ENCODE results near the gene PDPR. TPM values are rescaled to one million over a fixed set of nuclear protein-coding genes. Genes with fewer than 3 reads are reported as not detected.
"Not testable (repeated sequence)": the region's sequence is repeated elsewhere in the genome, so short reads cannot be mapped to it uniquely, and the experiment has no call there.

The PDPR gene
- total RNA-seq, result 10 to 100 TPM; 20.2 to 25.4 (median 22.8) TPM

DNA sequence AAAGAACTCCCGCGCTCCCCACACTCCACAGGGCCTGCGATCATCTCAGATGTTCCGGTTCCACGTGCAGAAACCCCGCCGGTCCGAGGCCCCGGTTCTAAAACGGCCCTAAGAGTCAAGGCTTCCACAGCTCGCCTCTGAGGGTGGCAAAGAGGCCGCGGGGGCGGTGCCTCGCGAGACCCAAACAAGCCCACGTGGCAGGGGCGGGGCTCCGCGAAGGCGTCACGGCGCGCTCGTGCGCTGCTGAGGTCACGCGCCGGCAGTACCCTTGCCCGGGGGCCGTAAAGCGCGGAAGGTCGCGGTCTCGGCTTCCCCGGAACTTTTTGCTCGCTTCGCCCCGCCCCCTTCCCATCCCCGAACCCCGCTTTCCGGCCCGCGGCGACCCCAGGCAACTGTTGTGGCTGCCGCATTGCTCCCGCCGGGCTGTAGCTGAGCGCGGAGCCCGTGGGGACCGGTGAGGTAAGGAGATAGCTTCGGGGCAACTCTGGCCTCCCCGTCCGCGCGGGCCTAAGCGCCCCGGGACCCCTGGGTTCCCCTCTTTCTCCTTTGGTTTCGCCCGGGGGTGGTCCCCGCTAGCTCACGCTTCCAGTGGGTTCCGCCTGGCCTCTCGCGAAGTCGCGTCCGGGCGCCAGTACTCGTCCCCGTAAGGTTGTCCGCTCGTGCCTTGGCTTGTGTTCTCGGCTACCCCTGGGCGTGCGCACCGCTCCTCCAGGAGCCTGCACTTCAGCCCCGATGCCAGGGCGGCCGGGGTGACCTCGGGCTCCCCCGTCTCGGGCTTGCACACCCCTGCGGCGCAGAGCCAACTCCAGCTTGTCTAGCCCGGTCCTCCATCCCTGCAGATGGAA is at the start of gene PDPR:
PDPR (plus strand) TSS at position 351 of the 845 bp plus-strand sequence. CDS start 6,161 bp downstream, outside the sequence.
- Histone ChIP-seq H3K27ac (peak within 1 kb of the TSS; percentile 87 to 90 (median 89)), H3K4me3 (peak within 1 kb of the TSS; percentile 65 to 94 (median 88)), H3K4me1 (peaks cover 8 to 14% of the 10 kb centered on the region in 2 donors)
- DNase-seq (peak; percentile 89 to 94), ATAC-seq (peak; percentile 94)
- H3K27me3 ChIP-seq; H3K9me3 ChIP-seq; intact Hi-C loops (cut with DNase I; ENCODE audit: low total_unique reads); in situ Hi-C loops (cut with MboI; ENCODE audit: low sequenced_read_pairs in 4 of 4); H3K36me3 ChIP-seq: not testable (repeated sequence)
- peak; percentile 50 to 68 for TF ChIP-seq POLR2A (IDR thresholded peaks at IDR 0.05)

DNA sequence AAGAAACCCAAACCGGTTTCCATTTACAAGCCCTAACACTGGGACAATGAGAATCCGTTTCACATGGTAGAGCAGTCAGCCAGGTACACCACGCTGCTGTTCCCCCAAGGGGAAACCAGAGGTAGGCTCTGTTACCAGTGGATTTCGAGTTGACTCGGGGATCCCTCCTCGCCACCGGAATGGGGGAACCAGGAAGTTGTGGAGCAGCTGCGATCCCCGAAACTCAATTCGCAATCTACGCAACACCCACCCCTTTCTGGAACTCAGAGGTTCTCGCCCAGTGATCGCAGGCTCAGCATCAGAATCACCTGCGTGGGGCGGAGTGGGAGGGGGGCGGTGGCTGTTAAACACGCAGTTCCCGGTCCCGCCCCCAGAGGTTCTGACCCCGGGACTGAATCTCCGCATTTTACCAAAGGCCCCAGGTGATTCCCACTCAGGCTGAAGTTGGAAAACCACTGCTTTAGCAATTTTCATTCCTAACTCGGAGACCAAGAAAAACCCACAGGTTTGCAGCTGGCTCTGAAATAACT is 49.2 kb upstream of the PDPR start:
- in situ Hi-C loops (cut with MboI; ENCODE audit: low sequenced_read_pairs in 4 of 4); H3K27me3 ChIP-seq; H3K9me3 ChIP-seq; intact Hi-C loops (cut with DNase I; ENCODE audit: low total_unique reads); H3K36me3 ChIP-seq: not testable (repeated sequence)
- peak overlapping the region; percentile 72 to 86 (median 81) for H3K27ac ChIP-seq
- H3K4me3 ChIP-seq, result peak overlapping the region; percentile 69 to 90 (median 78)
- DNase-seq (peak; percentile 4 to 27), ATAC-seq (peak; percentile 5 to 26)
- TF ChIP-seq, protein P1, sequence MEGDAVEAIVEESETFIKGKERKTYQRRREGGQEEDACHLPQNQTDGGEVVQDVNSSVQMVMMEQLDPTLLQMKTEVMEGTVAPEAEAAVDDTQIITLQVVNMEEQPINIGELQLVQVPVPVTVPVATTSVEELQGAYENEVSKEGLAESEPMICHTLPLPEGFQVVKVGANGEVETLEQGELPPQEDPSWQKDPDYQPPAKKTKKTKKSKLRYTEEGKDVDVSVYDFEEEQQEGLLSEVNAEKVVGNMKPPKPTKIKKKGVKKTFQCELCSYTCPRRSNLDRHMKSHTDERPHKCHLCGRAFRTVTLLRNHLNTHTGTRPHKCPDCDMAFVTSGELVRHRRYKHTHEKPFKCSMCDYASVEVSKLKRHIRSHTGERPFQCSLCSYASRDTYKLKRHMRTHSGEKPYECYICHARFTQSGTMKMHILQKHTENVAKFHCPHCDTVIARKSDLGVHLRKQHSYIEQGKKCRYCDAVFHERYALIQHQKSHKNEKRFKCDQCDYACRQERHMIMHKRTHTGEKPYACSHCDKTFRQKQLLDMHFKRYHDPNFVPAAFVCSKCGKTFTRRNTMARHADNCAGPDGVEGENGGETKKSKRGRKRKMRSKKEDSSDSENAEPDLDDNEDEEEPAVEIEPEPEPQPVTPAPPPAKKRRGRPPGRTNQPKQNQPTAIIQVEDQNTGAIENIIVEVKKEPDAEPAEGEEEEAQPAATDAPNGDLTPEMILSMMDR (IDR thresholded peaks at IDR 0.05 in 4 of 5, conservative IDR thresholded peaks at IDR 0.05 in 1 of 5), result peak in 1 of 5 experiments; percentile 22
- peaks cover 0 to 12% of the 10 kb centered on the region in 2 donors for H3K4me1 ChIP-seq

DNA sequence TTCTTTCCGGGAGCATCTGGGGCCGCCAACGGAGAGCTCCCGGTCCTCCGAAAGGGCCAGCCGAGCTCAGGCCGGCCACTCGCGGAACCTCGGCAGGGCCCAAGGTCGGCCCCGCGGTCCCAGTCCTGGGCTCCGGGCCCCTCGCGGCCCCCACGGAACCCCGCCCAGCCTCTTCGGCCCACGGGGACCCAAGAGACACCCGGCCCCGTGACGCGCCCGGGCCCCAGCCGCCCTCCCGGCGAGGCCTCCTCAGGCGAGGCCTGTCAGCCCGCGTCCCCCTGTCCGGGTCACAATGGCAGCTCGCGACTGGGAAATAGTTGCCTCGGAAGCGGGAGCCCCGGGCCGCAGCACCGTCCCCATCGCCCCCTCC is 48.8 kb upstream of the PDPR start:
- H3K27ac ChIP-seq, result peak overlapping the region; percentile 72 to 86 (median 81)
- peaks cover 0 to 12% of the 10 kb centered on the region in 2 donors for H3K4me1 ChIP-seq
- H3K27me3 ChIP-seq; intact Hi-C loops (cut with DNase I; ENCODE audit: low total_unique reads); H3K9me3 ChIP-seq; DNase-seq; H3K36me3 ChIP-seq; in situ Hi-C loops (cut with MboI; ENCODE audit: low sequenced_read_pairs in 4 of 4): not testable (repeated sequence)
- peak overlapping the region; percentile 69 to 90 (median 78) for H3K4me3 ChIP-seq
- peak; percentile 40 to 43 for ATAC-seq

DNA sequence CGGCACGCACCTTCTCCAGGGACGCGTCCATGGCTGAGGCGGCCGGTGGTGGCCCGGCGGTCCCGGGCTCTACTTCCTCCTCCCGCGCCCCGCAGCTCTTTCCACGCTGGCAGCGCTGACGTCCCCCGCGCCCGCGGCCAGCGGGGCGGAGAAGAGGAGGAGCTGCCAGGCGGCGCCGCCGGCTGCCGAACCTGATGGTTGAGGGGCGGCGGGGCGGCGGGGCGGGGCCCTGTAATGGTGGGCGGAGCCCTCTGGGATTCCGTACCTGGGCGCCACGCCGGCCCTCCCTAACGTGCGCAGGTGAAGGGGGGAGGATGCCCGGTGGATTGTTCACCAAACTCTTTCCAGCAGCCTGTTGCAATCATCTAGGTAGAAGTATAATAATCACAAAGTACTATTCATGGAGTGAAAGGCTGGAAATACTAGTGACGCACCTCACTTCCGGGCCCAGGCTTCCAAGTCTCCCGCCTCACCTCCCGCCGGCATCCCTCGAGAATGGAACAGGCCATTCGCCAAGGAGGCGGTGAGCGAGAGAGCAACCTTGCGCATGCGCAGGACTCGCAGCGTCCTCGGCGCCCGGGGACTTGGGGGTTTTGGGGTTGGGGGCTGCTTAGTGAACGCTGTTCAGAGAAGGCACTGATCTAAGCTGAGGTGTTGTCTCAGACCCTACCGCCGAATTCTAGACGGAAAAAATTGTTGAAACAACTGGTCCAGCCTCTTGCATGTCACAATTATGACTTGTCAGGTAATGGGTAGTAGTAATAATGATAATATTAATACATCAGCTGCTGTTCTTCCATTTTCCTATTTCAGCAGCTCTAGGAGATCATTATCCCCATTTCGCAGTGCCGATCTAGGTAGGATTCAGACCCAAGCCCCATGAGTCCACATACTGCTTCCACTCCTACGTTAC is 48.1 kb upstream of the PDPR start:
- H3K36me3 ChIP-seq; intact Hi-C loops (cut with DNase I; ENCODE audit: low total_unique reads); in situ Hi-C loops (cut with MboI; ENCODE audit: low sequenced_read_pairs in 4 of 4); H3K9me3 ChIP-seq; H3K27me3 ChIP-seq: not testable (repeated sequence)
- DNase-seq, result peak; percentile 66 to 78
- H3K4me3 ChIP-seq, result peak overlapping the region; percentile 69 to 90 (median 78)
- peak; percentile 90 to 92 for ATAC-seq
- peak; percentile 51 to 53 for TF ChIP-seq POLR2A (IDR thresholded peaks at IDR 0.05)
- H3K27ac ChIP-seq, result peak overlapping the region; percentile 72 to 86 (median 81)
- peaks cover 0 to 12% of the 10 kb centered on the region in 2 donors for H3K4me1 ChIP-seq

DNA sequence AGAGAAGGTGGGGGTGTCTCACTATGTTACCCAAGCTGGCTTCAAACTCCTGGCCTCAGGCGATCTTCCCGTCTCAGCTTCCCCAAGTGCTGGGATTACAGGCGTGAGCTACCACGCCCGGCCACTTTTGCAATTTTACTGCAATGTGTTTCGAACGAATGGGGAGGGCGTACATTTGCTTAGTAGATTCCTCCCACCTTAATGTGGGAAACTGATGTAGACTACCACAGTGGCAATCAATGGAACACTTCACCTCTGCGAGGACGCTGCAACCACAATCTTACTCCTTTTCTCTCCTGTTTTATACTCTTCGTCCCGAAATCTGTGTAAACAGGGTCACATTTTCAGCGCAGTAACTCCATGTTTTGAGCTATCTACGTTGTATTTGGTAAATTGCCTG is 47.4 kb upstream of the PDPR start:
- Histone ChIP-seq H3K27ac (peak overlapping the region in 1 of 4 donors; percentile 86), H3K4me1 (peaks cover 0 to 12% of the 10 kb centered on the region in 2 donors), H3K4me3 (peak overlapping the region; percentile 69 to 90 (median 78))
- H3K9me3 ChIP-seq; DNase-seq; intact Hi-C loops (cut with DNase I; ENCODE audit: low total_unique reads); in situ Hi-C loops (cut with MboI; ENCODE audit: low sequenced_read_pairs in 4 of 4); H3K36me3 ChIP-seq; H3K27me3 ChIP-seq; ATAC-seq: not testable (repeated sequence)

DNA sequence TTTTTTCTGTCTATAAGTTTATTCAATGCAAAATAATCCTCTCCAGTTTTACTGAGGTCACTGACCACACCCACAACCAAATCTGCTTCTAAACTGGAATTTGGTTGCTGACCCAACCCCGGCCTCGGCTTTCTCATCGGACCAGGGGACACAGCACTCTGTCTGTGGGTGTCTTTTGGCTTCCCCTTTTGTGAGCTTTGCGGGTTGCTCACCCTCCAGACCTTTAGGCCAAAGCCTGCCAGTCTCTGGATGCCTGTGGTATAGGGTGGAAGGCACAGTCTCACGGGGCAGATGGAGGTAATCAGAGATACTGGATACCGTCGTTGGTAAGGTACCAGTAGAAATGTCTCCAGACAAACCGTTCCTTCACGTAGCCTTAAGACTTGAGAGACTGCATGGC is 35.1 kb upstream of the PDPR start:
- ATAC-seq; in situ Hi-C loops (cut with MboI; ENCODE audit: low sequenced_read_pairs in 4 of 4); intact Hi-C loops (cut with DNase I; ENCODE audit: low total_unique reads): not testable (repeated sequence)

DNA sequence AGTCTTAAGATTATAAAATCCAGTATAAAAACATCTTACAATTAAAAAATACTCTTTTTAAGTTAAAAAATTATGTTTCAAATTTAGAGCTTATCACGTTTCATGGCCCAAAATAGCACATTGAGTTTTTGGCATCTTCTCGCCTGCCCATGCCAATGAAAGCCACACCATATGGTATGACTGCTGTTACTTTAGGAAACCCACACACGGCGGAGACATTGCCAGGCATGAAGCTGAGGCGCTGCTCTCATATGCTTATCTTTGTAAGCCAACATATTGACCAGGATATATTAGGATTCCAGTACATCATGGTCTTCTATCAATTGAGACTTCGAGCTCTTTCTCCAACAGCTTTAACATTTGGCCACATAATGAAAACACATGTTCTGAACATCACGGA is 32.9 kb upstream of the PDPR start:
- H3K9me3 ChIP-seq; DNase-seq; H3K36me3 ChIP-seq; H3K4me1 ChIP-seq; H3K27me3 ChIP-seq; in situ Hi-C loops (cut with MboI; ENCODE audit: low sequenced_read_pairs in 4 of 4); intact Hi-C loops (cut with DNase I; ENCODE audit: low total_unique reads); H3K27ac ChIP-seq; H3K4me3 ChIP-seq: not testable (repeated sequence)
- ATAC-seq, result peak; percentile 62 to 80

More for the DNA sequence above, 35.1 kb upstream of the PDPR start:
- H3K27ac ChIP-seq, H3K4me3 ChIP-seq, H3K4me1 ChIP-seq, H3K9me3 ChIP-seq, H3K27me3 ChIP-seq, DNase-seq, H3K36me3 ChIP-seq: not testable (repeated sequence)

DNA sequence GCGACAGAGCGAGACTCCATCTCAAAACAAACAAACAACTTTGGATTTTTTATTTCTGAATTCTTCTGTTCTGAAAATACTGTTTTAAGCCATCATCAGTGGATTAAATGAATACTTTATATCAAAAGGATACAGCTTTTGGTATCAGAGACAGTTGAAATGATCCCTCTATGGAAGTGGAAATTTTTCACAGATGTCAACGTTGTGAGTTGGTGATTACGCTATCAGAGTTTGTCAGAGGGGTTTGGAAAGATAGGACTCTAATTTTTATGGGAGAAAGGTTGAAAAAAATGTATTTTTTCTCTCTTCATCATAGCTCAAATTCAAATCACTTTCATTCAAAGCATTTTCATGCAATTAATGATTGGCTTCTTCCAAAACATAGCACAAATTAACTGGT is 30.2 kb upstream of the PDPR start:
- H3K36me3 ChIP-seq; H3K27me3 ChIP-seq; in situ Hi-C loops (cut with MboI; ENCODE audit: low sequenced_read_pairs in 4 of 4); DNase-seq; H3K4me1 ChIP-seq; ATAC-seq; H3K27ac ChIP-seq; H3K4me3 ChIP-seq; intact Hi-C loops (cut with DNase I; ENCODE audit: low total_unique reads); H3K9me3 ChIP-seq: not testable (repeated sequence)

DNA sequence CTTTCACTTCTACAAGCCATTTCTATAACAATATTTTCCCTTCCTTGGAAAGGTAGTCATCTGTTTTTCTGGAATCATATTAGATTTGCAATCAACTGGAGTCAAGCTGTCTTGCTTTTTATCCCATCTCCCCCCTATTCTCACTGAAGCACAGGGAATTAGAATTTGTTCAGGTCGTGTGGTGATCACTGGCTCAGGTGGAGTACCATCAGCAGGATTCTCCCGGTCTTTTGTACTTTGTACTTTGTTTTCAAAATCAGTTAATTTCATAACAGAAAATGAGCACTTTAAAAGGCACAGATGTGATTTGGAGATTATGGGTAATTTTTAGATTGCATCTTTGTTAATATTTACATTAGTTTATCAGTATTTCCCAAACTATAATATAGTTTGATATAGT is 26.0 kb upstream of the PDPR start:
- H3K4me1 ChIP-seq; H3K36me3 ChIP-seq; intact Hi-C loops (cut with DNase I; ENCODE audit: low total_unique reads); H3K27me3 ChIP-seq; in situ Hi-C loops (cut with MboI; ENCODE audit: low sequenced_read_pairs in 4 of 4); H3K4me3 ChIP-seq; ATAC-seq; DNase-seq; H3K9me3 ChIP-seq; H3K27ac ChIP-seq: not testable (repeated sequence)

DNA sequence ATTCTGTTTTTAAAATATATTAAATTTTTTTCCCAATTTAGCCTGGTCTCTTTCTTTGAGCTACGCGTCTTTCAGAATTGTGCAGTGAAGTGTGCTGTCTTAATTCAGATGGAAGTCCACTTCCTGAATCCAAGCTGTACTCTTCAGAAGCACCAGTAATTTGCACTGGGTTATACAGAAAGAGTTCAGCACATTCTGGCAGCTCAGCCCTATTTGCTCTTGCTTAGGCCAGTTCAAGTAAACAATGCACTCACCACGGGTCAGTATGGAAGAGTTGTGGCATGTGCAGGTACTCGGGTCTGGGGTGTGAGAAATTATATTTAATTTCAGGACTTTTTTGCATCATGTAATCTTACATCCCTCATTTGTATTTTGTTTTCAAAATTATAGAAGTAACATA is 25.3 kb upstream of the PDPR start:
- H3K4me1 ChIP-seq; H3K27me3 ChIP-seq; ATAC-seq; intact Hi-C loops (cut with DNase I; ENCODE audit: low total_unique reads); H3K4me3 ChIP-seq; H3K36me3 ChIP-seq; DNase-seq; in situ Hi-C loops (cut with MboI; ENCODE audit: low sequenced_read_pairs in 4 of 4); H3K9me3 ChIP-seq; H3K27ac ChIP-seq: not testable (repeated sequence)
